ENCODE measurements around the gene OLFML1. TPM values are rescaled to one million over a fixed set of nuclear protein-coding genes. Genes with fewer than 3 reads are reported as not detected.

Gene OLFML1
- total and polyA plus RNA-seq, 10 of the 15 experiments (the other 5 are each of a cell fraction or from before 2014, with no cell fraction given), result 0.04 to 0.71 (median 0.21) TPM; not detected in 6

DNA sequence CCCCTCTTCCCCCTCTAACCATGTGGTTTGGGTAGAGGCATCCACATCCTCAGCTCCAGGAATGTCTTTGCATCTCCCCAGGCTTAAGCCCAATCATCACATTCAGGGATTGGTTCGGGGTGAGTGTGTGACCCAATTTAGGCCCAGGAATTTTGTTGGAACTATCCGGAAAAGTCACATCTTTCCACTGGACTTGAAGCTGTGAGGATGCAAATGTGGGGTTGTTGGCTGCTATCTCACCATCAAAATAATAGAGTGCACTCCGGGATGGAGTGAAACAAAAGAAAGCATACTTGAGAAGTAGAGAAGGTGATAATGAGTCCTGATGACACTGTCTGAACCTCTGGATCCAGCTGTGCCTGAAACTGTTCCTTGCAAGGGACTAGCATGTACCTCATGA lies 33.8 kb upstream of the OLFML1 start:
- TF ChIP-seq, protein P1, sequence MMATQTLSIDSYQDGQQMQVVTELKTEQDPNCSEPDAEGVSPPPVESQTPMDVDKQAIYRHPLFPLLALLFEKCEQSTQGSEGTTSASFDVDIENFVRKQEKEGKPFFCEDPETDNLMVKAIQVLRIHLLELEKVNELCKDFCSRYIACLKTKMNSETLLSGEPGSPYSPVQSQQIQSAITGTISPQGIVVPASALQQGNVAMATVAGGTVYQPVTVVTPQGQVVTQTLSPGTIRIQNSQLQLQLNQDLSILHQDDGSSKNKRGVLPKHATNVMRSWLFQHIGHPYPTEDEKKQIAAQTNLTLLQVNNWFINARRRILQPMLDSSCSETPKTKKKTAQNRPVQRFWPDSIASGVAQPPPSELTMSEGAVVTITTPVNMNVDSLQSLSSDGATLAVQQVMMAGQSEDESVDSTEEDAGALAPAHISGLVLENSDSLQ (IDR thresholded peaks at IDR 0.05), result no peak
- TF ChIP-seq CHD4 (IDR thresholded peaks at IDR 0.05), result no peak
- no peak for TF ChIP-seq YY1 (IDR thresholded peaks at IDR 0.05; ENCODE audit: low read depth, low read length)
- TF ChIP-seq CHD2 (IDR thresholded peaks at IDR 0.05; ENCODE audit: borderline replicate concordance, low read depth, low read length), result no peak
- FAIRE-seq, result no peak
- no TSS peak for BruUV-seq (replicated peaks)
- H3K27ac ChIP-seq (ENCODE audit: control insufficient read depth, insufficient read depth), result no peak overlapping the region
- in situ Hi-C loops (cut with MboI) (no loop called here), intact Hi-C loops (cut with micrococcal nuclease; ENCODE audit: unreplicated experiment) (no loop called here)
- no peak for ATAC-seq
- ChIA-PET CTCF (interaction anchor here (1.2 to 2.2 kb wide), 4 partner anchors 8 to 214 kb away, joined by 3 to 11 read pairs (median 4); no protein-coding TSS in a partner anchor), RAD21 (ENCODE audit: unreplicated experiment) (no interaction called here), POLR2A (interaction anchor here (1.3 kb wide), 1 partner anchor 9 kb away, joined by 3 read pairs; no protein-coding TSS in a partner anchor), SMC1A (ENCODE audit: uncharacterized antibody, unreplicated experiment) (interaction anchor here (0.5 to 3.6 kb wide), 9 partner anchors 9 to 72 kb away, joined by 3 to 21 read pairs (median 4); partner anchors contain the start of gene PPFIBP2)
- H3K9me3 ChIP-seq (replicated peaks; ENCODE audit: control insufficient read depth, insufficient read depth, low read length), result no peaks in the 10 kb centered on the region
- no peak overlapping the region for H3K4me2 ChIP-seq (ENCODE audit: control insufficient read depth, insufficient read depth)
- no peak for DNase-seq (ENCODE audit: low read depth, low spot score)
- no peaks in the 10 kb centered on the region for H4K20me1 ChIP-seq (ENCODE audit: control insufficient read depth, insufficient read depth)
- H3K4me3 ChIP-seq, result no peak overlapping the region
- WGBS (ENCODE audit: insufficient coverage, insufficient replicate concordance, low lambda C conversion rate, missing lambda C conversion rate), result 60% methylated on average over 3 of the region's 3 CpGs
- no peak overlapping the region for H3K9ac ChIP-seq (ENCODE audit: control insufficient read depth, insufficient read depth, low read length)
- no peaks in the 10 kb centered on the region for H3K36me3 ChIP-seq (ENCODE audit: control insufficient read depth in 2 of 2, insufficient read depth in 2 of 2, low read length in 1 of 2)
- H2AFZ ChIP-seq (ENCODE audit: control insufficient read depth, low read depth, low read length), result no peak overlapping the region
- no peaks in the 10 kb centered on the region for H3K4me1 ChIP-seq (ENCODE audit: control insufficient read depth, insufficient read depth, low read length)
- no peaks in the 10 kb centered on the region for H3K27me3 ChIP-seq (replicated peaks in 1 of 2; ENCODE audit: control insufficient read depth in 2 of 2, insufficient read depth in 2 of 2, low read length in 1 of 2)
- H3K79me2 ChIP-seq (ENCODE audit: control insufficient read depth, insufficient read depth, low read length), result no peaks in the 10 kb centered on the region

DNA sequence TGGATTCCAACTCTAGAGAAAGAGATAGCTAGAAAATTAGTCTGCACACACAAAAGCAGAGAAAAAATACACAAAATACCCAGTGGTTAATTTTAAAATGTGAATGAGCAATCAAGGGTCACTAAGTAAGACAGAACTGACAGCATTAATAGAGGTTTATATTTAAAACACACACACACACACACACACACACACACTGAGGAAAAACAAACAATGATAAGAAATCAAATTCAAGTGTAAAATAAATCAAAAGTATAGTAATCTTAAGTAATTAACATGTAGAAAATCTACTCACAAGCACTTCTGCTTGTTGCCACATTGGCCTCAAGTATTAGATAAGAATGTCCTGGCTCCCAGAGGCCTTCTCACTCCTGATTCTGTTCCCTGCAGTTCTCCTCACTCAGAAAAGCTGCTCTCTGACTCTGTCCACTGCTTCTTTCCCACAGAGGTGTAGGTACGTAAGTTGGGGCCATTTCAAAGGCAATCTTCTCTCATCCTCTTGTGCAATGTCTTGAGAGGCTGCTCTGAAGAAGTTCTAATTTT lies 33.3 kb upstream of the OLFML1 start:
- Histone ChIP-seq H3K4me2 (ENCODE audit: control insufficient read depth, insufficient read depth) (no peak overlapping the region), H3K79me2 (ENCODE audit: control insufficient read depth, insufficient read depth, low read length) (no peaks in the 10 kb centered on the region), H3K9me3 (replicated peaks; ENCODE audit: control insufficient read depth, insufficient read depth, low read length) (no peaks in the 10 kb centered on the region), H3K4me1 (ENCODE audit: control insufficient read depth, insufficient read depth, low read length) (no peaks in the 10 kb centered on the region), H3K36me3 (ENCODE audit: control insufficient read depth in 2 of 2, insufficient read depth in 2 of 2, low read length in 1 of 2) (no peaks in the 10 kb centered on the region), H3K9ac (ENCODE audit: control insufficient read depth, insufficient read depth, low read length) (no peak overlapping the region), H4K20me1 (ENCODE audit: control insufficient read depth, insufficient read depth) (no peaks in the 10 kb centered on the region), H3K27ac (ENCODE audit: control insufficient read depth, insufficient read depth) (no peak overlapping the region), H3K27me3 (replicated peaks in 1 of 2; ENCODE audit: control insufficient read depth in 2 of 2, insufficient read depth in 2 of 2, low read length in 1 of 2) (no peaks in the 10 kb centered on the region), H3K4me3 (no peak overlapping the region), H2AFZ (ENCODE audit: control insufficient read depth, low read depth, low read length) (no peak overlapping the region)
- in situ Hi-C loops (cut with MboI), result no loop called here
- FAIRE-seq (no peak), DNase-seq (ENCODE audit: low read depth, low spot score) (no peak), ATAC-seq (no peak)
- BruUV-seq (replicated peaks), result no TSS peak
- POLR2A ChIA-PET, result no interaction called here
- intact Hi-C loops (cut with micrococcal nuclease; ENCODE audit: unreplicated experiment), result no loop called here
- RAD21 ChIA-PET (ENCODE audit: unreplicated experiment), result no interaction called here
- SMC1A ChIA-PET (ENCODE audit: uncharacterized antibody, unreplicated experiment), result interaction anchor here (0.5 to 3.6 kb wide), 5 partner anchors 8 to 72 kb away, joined by 3 to 21 read pairs (median 4); partner anchors contain the start of gene PPFIBP2
- 0% methylated on average over 1 of the region's 1 CpG for WGBS (ENCODE audit: insufficient coverage, insufficient replicate concordance, low lambda C conversion rate, missing lambda C conversion rate)
- CTCF ChIA-PET, result interaction anchor here (0.5 to 2.2 kb wide), 4 partner anchors 9 to 213 kb away, joined by 3 to 11 read pairs (median 3); no protein-coding TSS in a partner anchor
- TF ChIP-seq ZNF207 (IDR thresholded peaks at IDR 0.05; ENCODE audit: borderline replicate concordance) (no peak), ZZZ3 (IDR thresholded peaks at IDR 0.05; ENCODE audit: control insufficient read depth, insufficient read length, low read depth) (no peak), HDAC6 (IDR thresholded peaks at IDR 0.05; ENCODE audit: unreplicated experiment) (no peak), TCF12 (IDR thresholded peaks at IDR 0.05; ENCODE audit: low read depth, low read length) (no peak), ESRRA (IDR thresholded peaks at IDR 0.05; ENCODE audit: low read length) (no peak)
- TF ChIP-seq, protein P2, sequence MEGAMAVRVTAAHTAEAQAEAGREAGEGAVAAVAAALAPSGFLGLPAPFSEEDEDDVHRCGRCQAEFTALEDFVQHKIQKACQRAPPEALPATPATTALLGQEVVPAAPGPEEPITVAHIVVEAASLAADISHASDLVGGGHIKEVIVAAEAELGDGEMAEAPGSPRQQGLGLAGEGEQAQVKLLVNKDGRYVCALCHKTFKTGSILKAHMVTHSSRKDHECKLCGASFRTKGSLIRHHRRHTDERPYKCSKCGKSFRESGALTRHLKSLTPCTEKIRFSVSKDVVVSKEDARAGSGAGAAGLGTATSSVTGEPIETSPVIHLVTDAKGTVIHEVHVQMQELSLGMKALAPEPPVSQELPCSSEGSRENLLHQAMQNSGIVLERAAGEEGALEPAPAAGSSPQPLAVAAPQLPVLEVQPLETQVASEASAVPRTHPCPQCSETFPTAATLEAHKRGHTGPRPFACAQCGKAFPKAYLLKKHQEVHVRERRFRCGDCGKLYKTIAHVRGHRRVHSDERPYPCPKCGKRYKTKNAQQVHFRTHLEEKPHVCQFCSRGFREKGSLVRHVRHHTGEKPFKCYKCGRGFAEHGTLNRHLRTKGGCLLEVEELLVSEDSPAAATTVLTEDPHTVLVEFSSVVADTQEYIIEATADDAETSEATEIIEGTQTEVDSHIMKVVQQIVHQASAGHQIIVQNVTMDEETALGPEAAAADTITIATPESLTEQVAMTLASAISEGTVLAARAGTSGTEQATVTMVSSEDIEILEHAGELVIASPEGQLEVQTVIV (IDR thresholded peaks at IDR 0.05; ENCODE audit: borderline replicate concordance, partially characterized antibody), result no peak
- TF ChIP-seq, protein P3, sequence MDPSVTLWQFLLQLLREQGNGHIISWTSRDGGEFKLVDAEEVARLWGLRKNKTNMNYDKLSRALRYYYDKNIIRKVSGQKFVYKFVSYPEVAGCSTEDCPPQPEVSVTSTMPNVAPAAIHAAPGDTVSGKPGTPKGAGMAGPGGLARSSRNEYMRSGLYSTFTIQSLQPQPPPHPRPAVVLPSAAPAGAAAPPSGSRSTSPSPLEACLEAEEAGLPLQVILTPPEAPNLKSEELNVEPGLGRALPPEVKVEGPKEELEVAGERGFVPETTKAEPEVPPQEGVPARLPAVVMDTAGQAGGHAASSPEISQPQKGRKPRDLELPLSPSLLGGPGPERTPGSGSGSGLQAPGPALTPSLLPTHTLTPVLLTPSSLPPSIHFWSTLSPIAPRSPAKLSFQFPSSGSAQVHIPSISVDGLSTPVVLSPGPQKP (IDR thresholded peaks at IDR 0.05; ENCODE audit: low read depth, low read length), result no peak
